Fibroblast of skin of abdomen (primary cell): ENCODE measurements around the gene USF2.

Experiments
- DNase-seq: peaks from one replicate; pipeline ENCODE4 v3.0.0-alpha.2; 2013

Gene USF2

DNA sequence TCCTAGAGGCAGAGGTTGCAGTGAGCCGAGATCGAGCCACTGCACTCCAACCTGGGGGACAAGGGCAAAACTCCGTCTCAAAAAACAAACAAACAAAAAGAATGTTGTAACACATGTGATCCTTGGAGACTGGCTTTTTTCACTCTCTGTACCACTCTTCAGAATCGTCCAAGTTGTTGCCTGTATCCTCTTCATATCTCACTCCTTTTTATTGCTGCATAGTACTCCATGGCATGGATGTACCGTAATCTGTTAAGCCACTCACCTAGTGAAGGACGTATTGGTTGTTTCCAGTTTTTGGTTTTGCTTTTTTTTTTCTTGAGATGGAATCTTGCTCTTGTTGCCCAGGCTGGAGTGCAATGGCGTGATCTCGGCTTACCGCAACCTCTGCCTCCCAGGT, 53.3 kb downstream of the USF2 start:
- DNase-seq: no peak

- no peak for DNase-seq
Observed at GRCh38 chr19:35327642-35328041, 58.9 kb downstream of the USF2 start.

DNA sequence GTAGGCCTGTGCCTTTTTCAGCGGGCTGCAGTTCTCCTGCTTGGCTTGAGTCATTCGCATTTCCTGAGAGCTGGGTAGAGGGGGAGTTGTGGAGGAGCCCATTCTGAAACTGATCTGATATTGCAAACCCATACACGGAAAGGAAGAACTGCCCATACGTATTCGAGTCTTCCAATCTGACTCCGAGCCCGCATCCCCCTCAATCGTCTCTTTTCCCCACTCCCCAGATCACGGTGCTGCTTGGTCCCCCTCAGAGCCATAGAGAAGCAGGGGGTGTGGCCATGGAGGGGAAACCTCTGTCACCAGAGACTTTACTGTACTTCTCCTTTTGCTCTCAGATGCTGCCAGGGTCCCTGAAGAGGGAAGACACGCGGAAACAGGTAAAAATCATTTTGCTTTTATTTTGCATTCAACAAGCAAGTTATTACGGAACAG, 60.1 kb downstream of the USF2 start, which contains the start of gene CD22:
CD22 (plus strand) TSS at position 337 of the 435 bp plus-strand sequence. CDS start 2,854 bp downstream, outside the sequence.
- no peak for DNase-seq

GRCh38 chr19:35329323-35329722, 60.6 kb downstream of the USF2 start:
- no peak for DNase-seq
